ENCODE measurements around the gene CROCC2.

CROCC2 gene

DNA sequence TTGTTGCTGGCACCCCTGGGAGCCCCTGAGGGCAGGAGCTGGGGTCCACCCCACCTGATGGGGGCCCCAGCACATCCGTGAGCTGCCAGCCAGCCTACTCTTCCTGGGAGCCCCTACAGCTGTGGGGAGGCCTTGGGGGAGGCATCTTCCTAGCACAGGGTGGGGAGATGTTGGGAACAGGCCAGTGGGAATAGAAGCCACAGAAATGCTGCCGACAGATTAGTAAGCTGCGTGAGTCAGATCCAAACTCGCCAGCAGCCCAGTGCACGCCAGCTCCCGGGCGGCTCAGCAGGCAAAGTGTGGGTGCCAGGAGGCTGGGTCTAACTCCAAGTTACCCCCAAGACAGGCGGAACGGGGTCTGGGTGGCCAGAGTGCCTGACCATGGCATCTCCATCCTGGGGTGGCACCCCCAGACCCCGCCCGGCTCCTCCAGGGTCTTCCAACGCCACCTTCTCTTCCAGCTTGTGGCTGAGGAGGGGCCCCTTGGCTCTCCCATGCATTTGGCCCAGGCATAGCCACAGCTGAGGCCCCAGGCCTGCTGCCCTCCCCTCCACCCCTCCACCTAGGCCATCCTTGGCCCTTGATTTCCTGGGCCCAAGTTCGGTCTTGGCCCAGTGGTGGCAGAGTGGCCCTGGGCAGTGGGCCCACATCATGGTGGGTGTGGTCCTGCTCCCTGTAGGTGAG is 15.3 kb downstream of the CROCC2 start:
- no peak overlapping the region for H3K4me2 ChIP-seq (ENCODE audit: low read length)

GRCh38 chr2:240921995-240922244 is 15.8 kb downstream of the CROCC2 start:
- H3K4me3 ChIP-seq (ENCODE audit: low read length), result no peak overlapping the region
- H3F3A ChIP-seq (ENCODE audit: control insufficient read depth, insufficient read depth), result no peaks in the 10 kb centered on the region
- no peaks in the 10 kb centered on the region for H3K9me2 ChIP-seq (replicated peaks; ENCODE audit: control insufficient read depth, low read length)
- H3K27me3 ChIP-seq (ENCODE audit: control insufficient read depth, low read length), result no peaks in the 10 kb centered on the region
- no peaks in the 10 kb centered on the region; the same call in 1 of the 2 replicates for H3K4me1 ChIP-seq (ENCODE audit: control insufficient read depth, low read length)
- H3K9me3 ChIP-seq (ENCODE audit: control insufficient read depth, insufficient read depth, low read length), result no peaks in the 10 kb centered on the region
- no peaks in the 10 kb centered on the region for H4K20me1 ChIP-seq (ENCODE audit: control insufficient read depth, insufficient read depth, low read depth, low read length)
- no peak overlapping the region for H3K4me2 ChIP-seq (ENCODE audit: low read length)
- no peak for TF ChIP-seq EZH2phosphoT487 (IDR thresholded peaks at IDR 0.05; ENCODE audit: borderline replicate concordance, low read length)
- TF ChIP-seq, protein P1, sequence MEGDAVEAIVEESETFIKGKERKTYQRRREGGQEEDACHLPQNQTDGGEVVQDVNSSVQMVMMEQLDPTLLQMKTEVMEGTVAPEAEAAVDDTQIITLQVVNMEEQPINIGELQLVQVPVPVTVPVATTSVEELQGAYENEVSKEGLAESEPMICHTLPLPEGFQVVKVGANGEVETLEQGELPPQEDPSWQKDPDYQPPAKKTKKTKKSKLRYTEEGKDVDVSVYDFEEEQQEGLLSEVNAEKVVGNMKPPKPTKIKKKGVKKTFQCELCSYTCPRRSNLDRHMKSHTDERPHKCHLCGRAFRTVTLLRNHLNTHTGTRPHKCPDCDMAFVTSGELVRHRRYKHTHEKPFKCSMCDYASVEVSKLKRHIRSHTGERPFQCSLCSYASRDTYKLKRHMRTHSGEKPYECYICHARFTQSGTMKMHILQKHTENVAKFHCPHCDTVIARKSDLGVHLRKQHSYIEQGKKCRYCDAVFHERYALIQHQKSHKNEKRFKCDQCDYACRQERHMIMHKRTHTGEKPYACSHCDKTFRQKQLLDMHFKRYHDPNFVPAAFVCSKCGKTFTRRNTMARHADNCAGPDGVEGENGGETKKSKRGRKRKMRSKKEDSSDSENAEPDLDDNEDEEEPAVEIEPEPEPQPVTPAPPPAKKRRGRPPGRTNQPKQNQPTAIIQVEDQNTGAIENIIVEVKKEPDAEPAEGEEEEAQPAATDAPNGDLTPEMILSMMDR (IDR thresholded peaks at IDR 0.05; ENCODE audit: low read depth, low read length, poor library complexity, severe bottlenecking), result no peak
- H3K36me3 ChIP-seq (ENCODE audit: control insufficient read depth, low read length), result no peaks in the 10 kb centered on the region
- H3K79me2 ChIP-seq (ENCODE audit: control insufficient read depth, low read length), result no peaks in the 10 kb centered on the region
- no peak overlapping the region for H3K27ac ChIP-seq (ENCODE audit: low read depth, low read length)

More for the DNA sequence above, 15.3 kb downstream of the CROCC2 start:
- Histone ChIP-seq H3K36me3 (ENCODE audit: control insufficient read depth, low read length) (no peaks in the 10 kb centered on the region), H3K27me3 (ENCODE audit: control insufficient read depth, low read length) (no peaks in the 10 kb centered on the region), H4K20me1 (ENCODE audit: control insufficient read depth, insufficient read depth, low read depth, low read length) (no peaks in the 10 kb centered on the region), H3F3A (ENCODE audit: control insufficient read depth, insufficient read depth) (no peaks in the 10 kb centered on the region), H3K4me3 (ENCODE audit: low read length) (no peak overlapping the region), H3K27ac (ENCODE audit: low read depth, low read length) (no peak overlapping the region), H3K79me2 (ENCODE audit: control insufficient read depth, low read length) (no peaks in the 10 kb centered on the region), H3K9me3 (ENCODE audit: control insufficient read depth, insufficient read depth, low read length) (no peaks in the 10 kb centered on the region), H3K4me1 (ENCODE audit: control insufficient read depth, low read length) (no peaks in the 10 kb centered on the region; the same call in 1 of the 2 replicates), H3K9me2 (replicated peaks; ENCODE audit: control insufficient read depth, low read length) (no peaks in the 10 kb centered on the region)
- TF ChIP-seq, protein P1 (IDR thresholded peaks at IDR 0.05; ENCODE audit: low read depth, low read length, poor library complexity, severe bottlenecking), result no peak

DNA sequence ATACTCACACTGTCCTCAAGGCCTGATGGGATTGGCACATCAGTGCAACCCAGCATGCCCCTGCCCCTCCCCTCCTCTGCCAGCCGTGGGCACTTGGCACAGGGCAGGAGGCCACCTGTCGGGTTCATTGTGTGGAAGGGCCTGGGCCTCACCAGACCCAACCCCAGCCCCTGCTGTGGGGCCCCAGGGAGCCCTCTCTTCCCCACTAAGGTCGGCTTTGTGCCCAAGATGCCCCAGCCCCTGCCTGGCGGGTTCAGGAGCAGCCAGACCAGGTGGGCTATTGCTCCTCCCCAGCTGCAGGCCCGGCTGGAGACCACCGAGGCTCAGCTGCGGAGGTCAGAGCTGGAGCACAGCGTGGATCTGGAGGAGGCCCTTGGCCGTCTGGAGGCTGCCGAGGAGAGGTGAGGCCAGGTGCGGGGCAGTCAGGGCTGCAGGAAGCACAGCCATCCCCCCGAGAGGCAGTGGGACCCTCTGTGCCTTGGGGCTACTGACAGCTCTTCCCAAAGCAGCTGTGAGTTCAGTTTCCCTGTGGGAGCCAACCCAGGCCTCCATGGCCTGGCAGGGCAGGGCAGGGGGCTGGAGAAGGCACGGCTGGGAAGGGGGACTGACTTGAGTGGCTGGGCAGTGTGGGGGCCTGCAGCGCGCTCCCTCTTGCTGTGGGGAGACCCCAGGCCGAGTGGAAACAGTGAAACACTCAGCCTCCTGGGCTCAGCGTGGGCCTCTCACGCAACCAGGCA is 16.3 kb downstream of the CROCC2 start:
- no peak overlapping the region for H3K4me3 ChIP-seq (ENCODE audit: low read length)
- H3K36me3 ChIP-seq (ENCODE audit: control insufficient read depth, low read length), result no peaks in the 10 kb centered on the region
- no peaks in the 10 kb centered on the region for H3K4me1 ChIP-seq (ENCODE audit: control insufficient read depth, low read length)
- H3F3A ChIP-seq (ENCODE audit: control insufficient read depth, insufficient read depth), result no peaks in the 10 kb centered on the region
- no peaks in the 10 kb centered on the region for H3K27me3 ChIP-seq (ENCODE audit: control insufficient read depth, low read length)
- H3K79me2 ChIP-seq (ENCODE audit: control insufficient read depth, low read length), result no peaks in the 10 kb centered on the region
- no peak overlapping the region for H3K27ac ChIP-seq (ENCODE audit: low read depth, low read length)
- H4K20me1 ChIP-seq (ENCODE audit: control insufficient read depth, insufficient read depth, low read depth, low read length), result no peaks in the 10 kb centered on the region
- no peaks in the 10 kb centered on the region for H3K9me3 ChIP-seq (ENCODE audit: control insufficient read depth, insufficient read depth, low read length)
- TF ChIP-seq EZH2phosphoT487 (IDR thresholded peaks at IDR 0.05; ENCODE audit: borderline replicate concordance, low read length), result no peak
- TF ChIP-seq, protein P1 (IDR thresholded peaks at IDR 0.05; ENCODE audit: low read depth, low read length, poor library complexity, severe bottlenecking), result no peak
- H3K9me2 ChIP-seq (replicated peaks; ENCODE audit: control insufficient read depth, low read length), result no peaks in the 10 kb centered on the region
- no peak overlapping the region for H3K4me2 ChIP-seq (ENCODE audit: low read length)
